SH-SY5Y (cell line): ENCODE results near the gene XG.

ENCODE experiments used
- GATA2 ChIP-seq: IDR thresholded peaks from 2 replicates; pipeline ENCODE4 v1.6.1; 2011; ENCODE audit warnings: mild to moderate bottlenecking, low read depth, low read length
- GATA3 ChIP-seq: IDR thresholded peaks from 2 replicates; pipeline ENCODE4 v1.6.1; 2011; ENCODE audit warnings: low read depth, mild to moderate bottlenecking, low read length, moderate library complexity

- TF ChIP-seq GATA2 (no peak), GATA3 (no peak)
These were observed 95.2 kb downstream of the XG start for GRCh38 chrX:2846992-2847391.
